Endothelial cell of umbilical vein (primary cell): Measurements from ENCODE around the gene GPR27. TPM values are rescaled to one million over a fixed set of nuclear protein-coding genes. Genes with fewer than 3 reads are reported as not detected.

Experiments used
- BruUV-seq: library from RNA; stranded (reverse); fragments of 400-500 nt; replicated peaks from 2 replicates; lab custom pipeline; 2021; lab: Mats Ljungman, UMichigan
- CTCF ChIA-PET: fragments of 300-600, 350-600 bp; sonication (Branson Sonifier 250); formaldehyde crosslinking; loops from one replicate; lab custom pipeline; 2021; ENCODE audit warnings: antibody characterized with exemption, inconsistent platforms; lab: Charles Lee
- POLR2A ChIA-PET: fragments of 300-600, 350-600 bp; sonication (Branson Sonifier 250); formaldehyde crosslinking; loops from one replicate; lab custom pipeline; 2021; ENCODE audit warnings: antibody characterized with exemption, inconsistent platforms; lab: Charles Lee
- DNase-seq: peaks from one replicate; pipeline ENCODE4 v3.0.0-alpha.2; 2011; ENCODE audit warnings: low read depth, low spot score
- FAIRE-seq: peaks from 2 replicates; lab custom pipeline; 2011; peaks lifted over from hg19 to GRCh38; lab: Jason Lieb, UNC
- H2AFZ ChIP-seq: 2 replicates; pipeline ENCODE4 v1.6.0; 2012; ENCODE audit warnings: low read depth, low read length, control low read depth, inconsistent platforms
- H3K27ac ChIP-seq: 2 replicates; pipeline ENCODE4 v1.5.1; 2011; ENCODE audit warnings: low read depth, mild to moderate bottlenecking, control low read depth, low read length, moderate library complexity; ENCODE audit not compliant: insufficient read depth
- H3K27me3 ChIP-seq, 2 experiments: 2 replicates each; pipeline versions ENCODE4 v1.6.0 to v1.6.1; 2011; ENCODE audit warnings: low read length in 2 of 2, mixed read lengths in 1 of 2; ENCODE audit not compliant: control insufficient read depth in 2 of 2, insufficient read depth in 2 of 2
- H3K36me3 ChIP-seq, 2 experiments: 2 replicates in 1 of 2; 3 replicates in 1 of 2; pipeline ENCODE4 v1.5.1; 2011; ENCODE audit warnings: low read length in 2 of 2, mild to moderate bottlenecking in 1 of 2, moderate library complexity in 1 of 2; ENCODE audit not compliant: control insufficient read depth in 2 of 2, insufficient read depth in 2 of 2; ENCODE audit errors: extremely low read depth in 1 of 2
- H3K4me1 ChIP-seq: 3 replicates; pipeline ENCODE4 v1.5.1; 2011; ENCODE audit warnings: mild to moderate bottlenecking, low read length; ENCODE audit not compliant: control insufficient read depth, insufficient read depth; ENCODE audit errors: extremely low read depth
- H3K4me2 ChIP-seq: 2 replicates; pipeline ENCODE4 v1.6.1; 2011; ENCODE audit warnings: low read length, control low read depth, mixed read lengths; ENCODE audit not compliant: insufficient read depth
- H3K4me3 ChIP-seq, 3 experiments: fragments of 200-600 bp in 1 of 3; sonication (generic), shearing (Covaris generic) in 1 of 3; replicated peaks in 1 of 3; 2 replicates each; pipeline ENCODE4 v1.5.1; 2011 to 2016; ENCODE audit warnings: control low read depth in 3 of 3, low read length in 3 of 3, mild to moderate bottlenecking in 2 of 3, inconsistent platforms in 1 of 3, low read depth in 1 of 3, moderate library complexity in 1 of 3; ENCODE audit not compliant: insufficient read depth in 1 of 3
- H3K79me2 ChIP-seq: 2 replicates; pipeline ENCODE4 v1.6.0; 2012; ENCODE audit warnings: low read length, inconsistent platforms; ENCODE audit not compliant: control insufficient read depth, insufficient read depth
- H3K9ac ChIP-seq: replicated peaks from 2 replicates; pipeline ENCODE3; 2011; ENCODE audit warnings: low read length, control low read depth; ENCODE audit not compliant: insufficient read depth; ENCODE audit errors: extremely low read depth
- H3K9me1 ChIP-seq: replicated peaks from 3 replicates; pipeline ENCODE4 v1.6.0; 2011; ENCODE audit warnings: mild to moderate bottlenecking, low read length; ENCODE audit not compliant: control insufficient read depth, insufficient read depth; ENCODE audit errors: extremely low read depth
- H3K9me3 ChIP-seq: replicated peaks from 2 replicates; pipeline ENCODE4 v1.5.1; 2012; ENCODE audit warnings: low read length, inconsistent platforms; ENCODE audit not compliant: control insufficient read depth, insufficient read depth
- H4K20me1 ChIP-seq: replicated peaks from 2 replicates; pipeline ENCODE3; 2011; ENCODE audit warnings: mild to moderate bottlenecking, low read length; ENCODE audit not compliant: control insufficient read depth, insufficient read depth; ENCODE audit errors: extremely low read depth
- CTCF ChIP-seq, 2 donors: IDR thresholded peaks; 1 replicate in 1 of 2; 2 replicates in 1 of 2; pipeline ENCODE4 v1.5.1; 2011; ENCODE audit warnings: low read length in 2 of 2, mild to moderate bottlenecking in 2 of 2, moderate library complexity in 2 of 2, control low read depth in 1 of 2, inconsistent platforms in 1 of 2, low read depth in 1 of 2; ENCODE audit not compliant: insufficient read depth in 1 of 2; ENCODE audit errors: extremely low read depth in 1 of 2
- EZH2 ChIP-seq: IDR thresholded peaks from 2 replicates; pipeline ENCODE4 v1.6.1; 2012; ENCODE audit warnings: borderline replicate concordance, low read depth, mild to moderate bottlenecking, moderate library complexity, low read length, inconsistent platforms; ENCODE audit not compliant: severe bottlenecking
- FOS ChIP-seq: IDR thresholded peaks from 2 replicates; pipeline ENCODE4 v1.6.1; 2011; ENCODE audit warnings: mild to moderate bottlenecking, low read length, moderate library complexity, borderline replicate concordance; ENCODE audit not compliant: insufficient read depth
- GATA2 ChIP-seq: IDR thresholded peaks from 2 replicates; pipeline ENCODE4 v1.7.0; 2011; ENCODE audit warnings: low read depth, mild to moderate bottlenecking, moderate library complexity, mixed read lengths, low read length; ENCODE audit not compliant: insufficient read length, insufficient read depth
- JUN ChIP-seq: IDR thresholded peaks from 2 replicates; pipeline ENCODE4 v1.6.1; 2011; ENCODE audit warnings: borderline replicate concordance, low read depth; ENCODE audit not compliant: insufficient read length, insufficient read depth
- MAX ChIP-seq: IDR thresholded peaks from 2 replicates; pipeline ENCODE4 v1.6.1; 2011; ENCODE audit not compliant: insufficient read depth, insufficient read length
- MYC ChIP-seq: IDR thresholded peaks from one replicate; pipeline ENCODE4 v1.6.1; 2011; ENCODE audit warnings: mild to moderate bottlenecking, low read depth, low read length
- POLR2A ChIP-seq: IDR thresholded peaks from 2 replicates; pipeline ENCODE4 v1.6.1; 2012; ENCODE audit warnings: low read depth, mild to moderate bottlenecking, control low read depth, low read length
- POLR2AphosphoS5 ChIP-seq: IDR thresholded peaks from 2 replicates; pipeline ENCODE4 v1.6.1; 2012; ENCODE audit warnings: low read depth, mild to moderate bottlenecking, control low read depth, low read length, moderate library complexity; ENCODE audit not compliant: insufficient read depth
- dilution Hi-C: fragments of 300-500 bp; cut with MboI; formaldehyde crosslinking; loops from one replicate; pipeline ENCODE4 v1.15.0; 2019; ENCODE audit warnings: low sequenced_read_pairs; ENCODE audit not compliant: extremely low pct_ligation_motif_present
- intact Hi-C: fragments of 100-400 bp; cut with micrococcal nuclease; formaldehyde crosslinking; loops from one replicate; pipeline ENCODE4 v1.10.0; 2022
- polyA plus RNA-seq, 4 experiments: library from polyadenylated mRNA; depleted of rRNA in 3 of 4; stranded (reverse) in 3 of 4; unstranded in 1 of 4; fragments of >200 nt; gene quantifications; 2 replicates each; pipeline versions ENCODE4 v1.2.1 to v1.2.3, GENCODE V29; 2011 to 2012; ENCODE audit warnings: missing spikeins in 1 of 4
- total RNA-seq: library from RNA; stranded (reverse); gene quantifications from 2 replicates; pipeline ENCODE4 v1.2.3, GENCODE V29; 2021

The GPR27 gene
- total and polyA plus RNA-seq, 2 donors (not counting 3 experiments of a cell fraction or from before 2014, with no cell fraction given), result 0.03 TPM; not detected in 1

GRCh38 chr3:71723452-71724170, 30.0 kb upstream of the GPR27 start:
- dilution Hi-C loops, result no loop called here
- no peak for TF ChIP-seq MYC
- no peak for TF ChIP-seq POLR2AphosphoS5
- TF ChIP-seq GATA2, result no peak
- TF ChIP-seq POLR2A, result no peak
- Histone ChIP-seq H3K9ac (no peak overlapping the region), H3K9me3 (no peaks in the 10 kb centered on the region), H3K4me2 (no peak overlapping the region), H3K4me3 (no peak overlapping the region), H4K20me1 (no peaks in the 10 kb centered on the region), H2AFZ (no peak overlapping the region), H3K27ac (no peak overlapping the region), H3K79me2 (no peaks in the 10 kb centered on the region), H3K36me3 (no peaks in the 10 kb centered on the region), H3K9me1 (no peaks in the 10 kb centered on the region), H3K4me1 (peaks cover 5% of the 10 kb centered on the region), H3K27me3 (peaks cover 22 to 25% of the 10 kb centered on the region in 2 experiments)
- ChIA-PET CTCF (interaction anchor here (1.6 to 3.7 kb wide), 2 partner anchors 13 to 42 kb away, joined by 4 to 27 read pairs; no protein-coding TSS in a partner anchor), POLR2A (no interaction called here)
- BruUV-seq, result TSS peak; percentile 25
- peak; percentile 76 for FAIRE-seq
- intact Hi-C loops, result loop anchor here (10.0 kb wide), 1 partner anchor 721 kb away; the partner anchor contains the start of gene RYBP
- DNase-seq, result no peak

- Histone ChIP-seq H3K9me1 (no peaks in the 10 kb centered on the region), H3K9me3 (no peaks in the 10 kb centered on the region), H3K4me1 (peaks cover 5% of the 10 kb centered on the region), H3K4me3 (peak overlapping the region in 1 of 3 experiments; percentile 43), H3K27me3 (peaks cover 22 to 29% of the 10 kb centered on the region in 2 experiments), H3K27ac (no peak overlapping the region), H3K4me2 (peak overlapping the region; percentile 45), H4K20me1 (no peaks in the 10 kb centered on the region), H3K9ac (no peak overlapping the region), H3K36me3 (no peaks in the 10 kb centered on the region), H3K79me2 (no peaks in the 10 kb centered on the region), H2AFZ (no peak overlapping the region)
- FAIRE-seq (no peak), DNase-seq (no peak)
- dilution Hi-C loops, result no loop called here
- intact Hi-C loops, result loop anchor here (10.0 kb wide), 1 partner anchor 721 kb away; the partner anchor contains the start of gene RYBP
- CTCF ChIA-PET, result interaction anchor here (0.7 to 3.7 kb wide), 3 partner anchors 13 to 1273 kb away, joined by 3 to 27 read pairs (median 4); no protein-coding TSS in a partner anchor
- BruUV-seq, result no TSS peak
- TF ChIP-seq JUN (no peak), CTCF (IDR thresholded peaks at IDR 0.05; ENCODE audit: extremely low read depth in 1 of 2, insufficient read depth in 1 of 2, low read depth in 1 of 2, low read length in 2 of 2) (no peak), FOS (no peak), POLR2A (no peak), MAX (no peak), POLR2AphosphoS5 (no peak), EZH2 (no peak), GATA2 (no peak), MYC (no peak)
- POLR2A ChIA-PET, result no interaction called here
Measured at GRCh38 chr3:71724171-71724453, 29.5 kb upstream of the GPR27 start.
